ENCODE results near the gene CTBP2.
A peak's percentile ranks its signal among the peaks of the same experiment; 100 is the strongest.

CTBP2 gene

GRCh38 chr10:125007436-125007835, 152.9 kb downstream of the CTBP2 start:
- no peak for TF ChIP-seq CTCF (IDR thresholded peaks at IDR 0.05; ENCODE audit: low read depth, low read length)
- no peak overlapping the region for H3K4me3 ChIP-seq (replicated peaks in 1 of 2; ENCODE audit: low read depth in 2 of 2, low read length in 2 of 2)
- DNase-seq (ENCODE audit: low read depth in 2 of 2), result no peak

GRCh38 chr10:125006921-125007426, 153.4 kb downstream of the CTBP2 start:
- no peak overlapping the region for H3K4me3 ChIP-seq (replicated peaks in 1 of 2; ENCODE audit: low read depth in 2 of 2, low read length in 2 of 2)
- no peak for TF ChIP-seq CTCF (IDR thresholded peaks at IDR 0.05; ENCODE audit: low read depth, low read length)
- peak in 1 of 2 donors; percentile 17 for DNase-seq (ENCODE audit: low read depth in 2 of 2)

- DNase-seq (ENCODE audit: low read depth in 2 of 2), result peak in 1 of 2 donors; percentile 51
- H3K4me3 ChIP-seq (replicated peaks in 1 of 2; ENCODE audit: low read depth in 2 of 2, low read length in 2 of 2), result no peak overlapping the region
- TF ChIP-seq CTCF (IDR thresholded peaks at IDR 0.05; ENCODE audit: low read depth, low read length), result no peak
These were observed 154.1 kb downstream of the CTBP2 start for GRCh38 chr10:125006188-125006680.

GRCh38 chr10:125005312-125006187, 154.8 kb downstream of the CTBP2 start:
- DNase-seq (ENCODE audit: low read depth in 2 of 2), result no peak
- H3K4me3 ChIP-seq (replicated peaks in 1 of 2; ENCODE audit: low read depth in 2 of 2, low read length in 2 of 2), result no peak overlapping the region
- TF ChIP-seq CTCF (IDR thresholded peaks at IDR 0.05; ENCODE audit: low read depth, low read length), result no peak

GRCh38 chr10:125004571-125005311, 155.6 kb downstream of the CTBP2 start:
- H3K4me3 ChIP-seq (replicated peaks in 1 of 2; ENCODE audit: low read depth in 2 of 2, low read length in 2 of 2), result no peak overlapping the region
- DNase-seq (ENCODE audit: low read depth in 2 of 2), result no peak
- no peak for TF ChIP-seq CTCF (IDR thresholded peaks at IDR 0.05; ENCODE audit: low read depth, low read length)

GRCh38 chr10:125003901-125004467, 156.4 kb downstream of the CTBP2 start:
- no peak for DNase-seq (ENCODE audit: low read depth in 2 of 2)
- no peak for TF ChIP-seq CTCF (IDR thresholded peaks at IDR 0.05; ENCODE audit: low read depth, low read length)
- H3K4me3 ChIP-seq (replicated peaks in 1 of 2; ENCODE audit: low read depth in 2 of 2, low read length in 2 of 2), result no peak overlapping the region
